Nephron (organoid): Measurements from ENCODE around the gene GPC1.

Experiments used
- H3K27ac Mint-ChIP-seq, 3 experiments: 2 replicates each; pipeline ENCODE4 v1.8.0; 2020; ENCODE audit warnings: mixed read lengths in 3 of 3, mild to moderate bottlenecking in 2 of 3, moderate library complexity in 1 of 3
- H3K27me3 Mint-ChIP-seq: 2 replicates; pipeline ENCODE4 v1.8.0; 2021; ENCODE audit warnings: low read depth, mild to moderate bottlenecking, moderate library complexity, mixed read lengths
- H3K36me3 Mint-ChIP-seq: 2 replicates; pipeline ENCODE4 v1.8.0; 2020; ENCODE audit warnings: low read depth, mixed read lengths
- H3K4me1 Mint-ChIP-seq: 2 replicates; pipeline ENCODE4 v1.8.0; 2020; ENCODE audit warnings: mixed read lengths
- H3K4me3 Mint-ChIP-seq, 3 experiments: 2 replicates each; pipeline ENCODE4 v1.8.0; 2020; ENCODE audit warnings: mild to moderate bottlenecking in 3 of 3, mixed read lengths in 3 of 3, moderate library complexity in 2 of 3
- H3K9me3 Mint-ChIP-seq: 2 replicates; pipeline ENCODE4 v1.8.0; 2020; ENCODE audit warnings: mixed read lengths
- TF ChIP-seq, protein P1 (sequence below), 3 experiments: fragments of 200-600 bp; sonication (generic); IDR thresholded peaks; one replicate each; pipeline ENCODE4 v1.5.0; 2021; ENCODE audit warnings: antibody characterized with exemption in 3 of 3; ENCODE audit not compliant: unreplicated experiment in 3 of 3

Gene GPC1

DNA sequence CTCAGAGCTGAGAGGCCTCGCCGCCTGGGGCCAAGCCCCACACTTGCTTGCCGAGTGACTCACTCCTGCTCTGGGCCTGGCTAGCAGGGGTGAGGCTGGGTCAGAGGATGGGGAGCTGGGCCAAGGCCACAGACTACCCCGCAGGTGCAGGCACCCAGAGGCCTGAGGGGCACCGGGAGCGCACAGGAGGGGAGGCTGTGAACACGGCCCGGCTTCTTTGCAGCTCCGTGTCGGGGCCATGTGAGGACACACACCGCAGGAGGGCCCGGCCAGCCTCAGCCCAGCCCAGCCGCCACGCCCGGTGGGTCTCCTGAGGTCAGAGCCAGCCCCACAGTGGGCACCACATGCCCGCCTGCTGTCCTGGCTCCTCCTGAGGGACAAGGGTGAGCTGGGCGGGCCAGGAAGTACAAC, 8.4 kb downstream of the GPC1 start:
- peaks cover 8% of the 10 kb centered on the region for H3K36me3 Mint-ChIP-seq
- TF ChIP-seq, protein P1, sequence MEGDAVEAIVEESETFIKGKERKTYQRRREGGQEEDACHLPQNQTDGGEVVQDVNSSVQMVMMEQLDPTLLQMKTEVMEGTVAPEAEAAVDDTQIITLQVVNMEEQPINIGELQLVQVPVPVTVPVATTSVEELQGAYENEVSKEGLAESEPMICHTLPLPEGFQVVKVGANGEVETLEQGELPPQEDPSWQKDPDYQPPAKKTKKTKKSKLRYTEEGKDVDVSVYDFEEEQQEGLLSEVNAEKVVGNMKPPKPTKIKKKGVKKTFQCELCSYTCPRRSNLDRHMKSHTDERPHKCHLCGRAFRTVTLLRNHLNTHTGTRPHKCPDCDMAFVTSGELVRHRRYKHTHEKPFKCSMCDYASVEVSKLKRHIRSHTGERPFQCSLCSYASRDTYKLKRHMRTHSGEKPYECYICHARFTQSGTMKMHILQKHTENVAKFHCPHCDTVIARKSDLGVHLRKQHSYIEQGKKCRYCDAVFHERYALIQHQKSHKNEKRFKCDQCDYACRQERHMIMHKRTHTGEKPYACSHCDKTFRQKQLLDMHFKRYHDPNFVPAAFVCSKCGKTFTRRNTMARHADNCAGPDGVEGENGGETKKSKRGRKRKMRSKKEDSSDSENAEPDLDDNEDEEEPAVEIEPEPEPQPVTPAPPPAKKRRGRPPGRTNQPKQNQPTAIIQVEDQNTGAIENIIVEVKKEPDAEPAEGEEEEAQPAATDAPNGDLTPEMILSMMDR (IDR thresholded peaks at IDR 0.05; ENCODE audit: unreplicated experiment in 3 of 3) = no peak
- H3K27me3 Mint-ChIP-seq = no peaks in the 10 kb centered on the region
- H3K27ac Mint-ChIP-seq = no peak overlapping the region
- H3K4me1 Mint-ChIP-seq = no peaks in the 10 kb centered on the region
- H3K4me3 Mint-ChIP-seq = no peak overlapping the region
- H3K9me3 Mint-ChIP-seq = no peaks in the 10 kb centered on the region

DNA sequence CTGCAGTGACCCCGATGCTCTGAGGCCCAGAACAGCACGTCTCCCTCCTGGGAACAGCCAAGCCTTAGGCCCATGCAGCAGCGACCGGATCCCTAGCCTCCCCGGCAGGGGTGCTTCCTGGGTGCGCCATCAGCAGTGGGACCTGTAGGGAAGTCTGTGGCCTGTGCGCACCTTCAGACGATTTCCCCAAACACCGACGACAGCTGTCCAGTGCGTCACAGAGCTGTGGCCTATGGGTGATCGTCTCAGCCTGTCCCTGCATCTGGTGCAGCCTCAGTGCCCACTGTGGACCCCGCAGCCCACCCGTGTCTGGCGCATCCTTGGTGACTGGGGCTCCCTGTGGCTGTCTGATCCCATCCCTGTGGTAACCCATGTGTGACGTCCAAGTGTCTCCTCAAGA, 9.0 kb downstream of the GPC1 start:
- no peaks in the 10 kb centered on the region for H3K9me3 Mint-ChIP-seq
- H3K27ac Mint-ChIP-seq = no peak overlapping the region
- TF ChIP-seq, protein P1 (IDR thresholded peaks at IDR 0.05; ENCODE audit: unreplicated experiment in 3 of 3) = no peak
- H3K4me1 Mint-ChIP-seq = peaks cover 1% of the 10 kb centered on the region
- no peak overlapping the region for H3K4me3 Mint-ChIP-seq
- H3K36me3 Mint-ChIP-seq = peaks cover 8% of the 10 kb centered on the region
- no peaks in the 10 kb centered on the region for H3K27me3 Mint-ChIP-seq

DNA sequence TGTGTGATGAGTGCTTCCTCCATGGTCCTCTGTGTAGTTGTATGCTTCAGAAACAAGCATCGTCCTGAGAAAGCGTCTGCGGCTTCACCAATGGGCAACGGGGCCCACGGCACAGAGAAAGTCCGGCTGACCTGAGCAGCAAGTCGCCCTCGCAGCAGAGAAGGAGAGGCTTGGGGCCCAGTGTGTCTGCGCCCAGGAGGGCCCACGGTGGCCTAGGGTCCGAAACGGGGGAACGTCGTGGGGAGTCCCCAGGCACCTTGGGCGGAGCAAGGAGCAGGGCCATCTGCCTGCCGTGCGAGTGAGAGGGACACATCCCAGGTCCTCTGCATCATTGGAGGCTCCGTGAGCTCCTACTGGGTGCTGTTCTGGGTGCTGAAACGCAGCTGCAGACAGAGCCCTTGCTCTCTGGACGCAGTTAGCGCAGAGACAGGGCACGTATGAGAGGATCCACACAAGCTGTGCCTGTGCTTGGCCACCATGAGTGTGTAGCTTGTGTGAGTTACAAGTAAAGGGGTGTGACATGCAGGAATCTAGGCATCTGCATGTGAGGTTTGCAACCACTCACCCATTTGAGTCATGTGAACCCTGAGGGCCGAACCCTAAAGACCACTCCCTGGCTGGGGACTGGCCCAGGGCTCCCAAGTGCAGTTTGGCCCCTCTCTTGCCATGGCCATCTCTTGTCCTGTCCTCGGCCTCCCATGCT, 10.6 kb downstream of the GPC1 start:
- Mint-ChIP-seq H3K4me1 (peaks cover 13% of the 10 kb centered on the region), H3K9me3 (no peaks in the 10 kb centered on the region), H3K27ac (no peak overlapping the region), H3K27me3 (no peaks in the 10 kb centered on the region), H3K4me3 (no peak overlapping the region), H3K36me3 (peaks cover 8% of the 10 kb centered on the region)
- TF ChIP-seq, protein P1 (IDR thresholded peaks at IDR 0.05; ENCODE audit: unreplicated experiment in 3 of 3) = no peak

DNA sequence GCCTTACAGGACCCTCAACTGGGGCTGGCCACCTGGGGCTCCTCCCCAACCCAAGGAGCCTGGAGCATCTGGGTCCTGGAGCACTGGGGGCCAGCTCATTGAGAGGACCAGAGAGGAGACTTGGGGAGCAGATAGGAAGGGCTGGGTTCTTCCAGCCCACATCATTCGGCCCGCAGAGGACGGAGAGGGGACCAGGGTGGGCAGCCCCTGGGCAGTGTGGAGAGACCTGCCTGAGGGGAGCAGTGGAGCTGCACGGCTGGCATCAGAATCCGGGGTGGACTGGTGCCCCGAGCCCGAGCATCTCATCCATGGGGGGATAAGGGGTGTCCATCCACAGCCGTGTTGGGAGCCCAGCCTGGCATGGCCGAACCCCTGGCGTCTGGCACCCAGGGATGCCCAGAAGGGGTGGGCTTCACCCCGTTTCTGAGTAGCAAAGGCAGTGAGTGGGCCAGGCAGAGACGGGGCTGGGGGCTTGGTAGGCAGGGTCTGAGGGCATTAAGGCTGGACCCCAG, 11.3 kb downstream of the GPC1 start:
- Mint-ChIP-seq H3K27me3 (peaks cover under 1% of the 10 kb centered on the region), H3K4me1 (peaks cover 15% of the 10 kb centered on the region), H3K9me3 (no peaks in the 10 kb centered on the region), H3K4me3 (no peak overlapping the region), H3K36me3 (peaks cover 8% of the 10 kb centered on the region), H3K27ac (no peak overlapping the region)
- TF ChIP-seq, protein P1 (IDR thresholded peaks at IDR 0.05; ENCODE audit: unreplicated experiment in 3 of 3) = no peak

DNA sequence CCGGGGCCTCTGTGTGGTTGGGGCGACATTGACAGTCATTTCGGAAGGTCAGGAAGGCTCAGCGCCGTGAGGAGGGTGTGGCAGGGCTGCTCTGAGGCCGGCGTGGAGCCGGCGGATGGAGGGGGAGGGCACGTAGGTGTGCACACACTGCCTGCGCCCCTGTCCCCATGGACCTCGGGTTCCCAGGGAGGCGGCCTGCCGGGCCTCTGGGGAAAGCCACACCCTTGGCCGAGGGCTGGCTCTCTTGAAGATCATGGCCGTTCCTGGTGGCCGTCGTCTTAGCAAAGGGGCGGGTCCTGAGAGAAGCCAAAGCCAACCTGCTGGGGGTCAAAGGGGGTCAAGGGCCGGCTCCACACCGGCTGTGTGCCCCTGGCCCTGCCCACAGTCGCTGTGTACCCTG, 11.9 kb downstream of the GPC1 start:
- Mint-ChIP-seq H3K36me3 (peaks cover 8% of the 10 kb centered on the region), H3K4me1 (peaks cover 20% of the 10 kb centered on the region), H3K4me3 (no peak overlapping the region), H3K27me3 (peaks cover 7% of the 10 kb centered on the region), H3K9me3 (no peaks in the 10 kb centered on the region), H3K27ac (no peak overlapping the region)
- TF ChIP-seq, protein P1 (IDR thresholded peaks at IDR 0.05; ENCODE audit: unreplicated experiment in 3 of 3) = no peak

DNA sequence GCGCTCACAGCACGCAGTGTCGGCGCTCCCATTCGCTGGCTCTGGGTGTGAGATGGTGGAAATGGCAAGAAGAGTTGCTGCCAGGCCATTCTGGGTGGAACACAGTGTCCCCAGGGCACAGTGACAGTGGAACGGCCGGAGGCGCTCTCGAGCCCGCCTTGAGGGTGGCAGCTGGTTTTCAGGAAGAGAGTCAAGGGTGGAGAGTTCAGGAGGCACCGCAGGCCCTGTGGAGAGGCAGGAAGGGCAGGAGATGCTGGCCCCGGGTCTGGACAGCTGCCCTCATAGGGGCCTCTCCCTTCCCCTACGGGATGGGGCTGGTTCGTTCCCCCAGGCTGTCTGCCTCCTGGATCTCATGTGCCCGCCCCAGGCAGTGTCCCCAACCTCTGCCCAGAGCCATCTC, 12.5 kb downstream of the GPC1 start:
- TF ChIP-seq, protein P1 (IDR thresholded peaks at IDR 0.05; ENCODE audit: unreplicated experiment in 3 of 3) = no peak
- peaks cover 7% of the 10 kb centered on the region for H3K27me3 Mint-ChIP-seq
- no peak overlapping the region for H3K4me3 Mint-ChIP-seq
- H3K27ac Mint-ChIP-seq = no peak overlapping the region
- H3K9me3 Mint-ChIP-seq = no peaks in the 10 kb centered on the region
- H3K36me3 Mint-ChIP-seq = peaks cover 8% of the 10 kb centered on the region
- H3K4me1 Mint-ChIP-seq = peaks cover 20% of the 10 kb centered on the region
